Bone marrow (tissue), 2 donors: ENCODE results near the gene ADAMTSL1.
A peak's percentile ranks its signal among the peaks of the same experiment; 100 is the strongest.

Experiments
- DNase-seq, 2 donors: peaks; one replicate each; lab custom pipeline; 2025; lab: John Stamatoyannopoulos, UW

ADAMTSL1 gene, protein sequence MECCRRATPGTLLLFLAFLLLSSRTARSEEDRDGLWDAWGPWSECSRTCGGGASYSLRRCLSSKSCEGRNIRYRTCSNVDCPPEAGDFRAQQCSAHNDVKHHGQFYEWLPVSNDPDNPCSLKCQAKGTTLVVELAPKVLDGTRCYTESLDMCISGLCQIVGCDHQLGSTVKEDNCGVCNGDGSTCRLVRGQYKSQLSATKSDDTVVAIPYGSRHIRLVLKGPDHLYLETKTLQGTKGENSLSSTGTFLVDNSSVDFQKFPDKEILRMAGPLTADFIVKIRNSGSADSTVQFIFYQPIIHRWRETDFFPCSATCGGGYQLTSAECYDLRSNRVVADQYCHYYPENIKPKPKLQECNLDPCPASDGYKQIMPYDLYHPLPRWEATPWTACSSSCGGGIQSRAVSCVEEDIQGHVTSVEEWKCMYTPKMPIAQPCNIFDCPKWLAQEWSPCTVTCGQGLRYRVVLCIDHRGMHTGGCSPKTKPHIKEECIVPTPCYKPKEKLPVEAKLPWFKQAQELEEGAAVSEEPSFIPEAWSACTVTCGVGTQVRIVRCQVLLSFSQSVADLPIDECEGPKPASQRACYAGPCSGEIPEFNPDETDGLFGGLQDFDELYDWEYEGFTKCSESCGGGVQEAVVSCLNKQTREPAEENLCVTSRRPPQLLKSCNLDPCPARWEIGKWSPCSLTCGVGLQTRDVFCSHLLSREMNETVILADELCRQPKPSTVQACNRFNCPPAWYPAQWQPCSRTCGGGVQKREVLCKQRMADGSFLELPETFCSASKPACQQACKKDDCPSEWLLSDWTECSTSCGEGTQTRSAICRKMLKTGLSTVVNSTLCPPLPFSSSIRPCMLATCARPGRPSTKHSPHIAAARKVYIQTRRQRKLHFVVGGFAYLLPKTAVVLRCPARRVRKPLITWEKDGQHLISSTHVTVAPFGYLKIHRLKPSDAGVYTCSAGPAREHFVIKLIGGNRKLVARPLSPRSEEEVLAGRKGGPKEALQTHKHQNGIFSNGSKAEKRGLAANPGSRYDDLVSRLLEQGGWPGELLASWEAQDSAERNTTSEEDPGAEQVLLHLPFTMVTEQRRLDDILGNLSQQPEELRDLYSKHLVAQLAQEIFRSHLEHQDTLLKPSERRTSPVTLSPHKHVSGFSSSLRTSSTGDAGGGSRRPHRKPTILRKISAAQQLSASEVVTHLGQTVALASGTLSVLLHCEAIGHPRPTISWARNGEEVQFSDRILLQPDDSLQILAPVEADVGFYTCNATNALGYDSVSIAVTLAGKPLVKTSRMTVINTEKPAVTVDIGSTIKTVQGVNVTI (N-terminal part only)

GRCh38 chr9:18473652-18474279 lies at the start of gene ADAMTSL1:
ADAMTSL1 (plus strand) TSS chr9:18474153; CDS start chr9:18474233, 80 bp downstream.
- DNase-seq = no peak

GRCh38 chr9:18427691-18428090 lies 46.3 kb upstream of the ADAMTSL1 start:
- DNase-seq = no peak

- DNase-seq = no peak
Measured at GRCh38 chr9:18428661-18429060, 45.3 kb upstream of the ADAMTSL1 start.

GRCh38 chr9:18429070-18429469 lies 44.9 kb upstream of the ADAMTSL1 start:
- no peak for DNase-seq

GRCh38 chr9:18433620-18434019 lies 40.3 kb upstream of the ADAMTSL1 start:
- no peak for DNase-seq

GRCh38 chr9:18437315-18438201 lies 36.4 kb upstream of the ADAMTSL1 start:
- no peak for DNase-seq

DNA sequence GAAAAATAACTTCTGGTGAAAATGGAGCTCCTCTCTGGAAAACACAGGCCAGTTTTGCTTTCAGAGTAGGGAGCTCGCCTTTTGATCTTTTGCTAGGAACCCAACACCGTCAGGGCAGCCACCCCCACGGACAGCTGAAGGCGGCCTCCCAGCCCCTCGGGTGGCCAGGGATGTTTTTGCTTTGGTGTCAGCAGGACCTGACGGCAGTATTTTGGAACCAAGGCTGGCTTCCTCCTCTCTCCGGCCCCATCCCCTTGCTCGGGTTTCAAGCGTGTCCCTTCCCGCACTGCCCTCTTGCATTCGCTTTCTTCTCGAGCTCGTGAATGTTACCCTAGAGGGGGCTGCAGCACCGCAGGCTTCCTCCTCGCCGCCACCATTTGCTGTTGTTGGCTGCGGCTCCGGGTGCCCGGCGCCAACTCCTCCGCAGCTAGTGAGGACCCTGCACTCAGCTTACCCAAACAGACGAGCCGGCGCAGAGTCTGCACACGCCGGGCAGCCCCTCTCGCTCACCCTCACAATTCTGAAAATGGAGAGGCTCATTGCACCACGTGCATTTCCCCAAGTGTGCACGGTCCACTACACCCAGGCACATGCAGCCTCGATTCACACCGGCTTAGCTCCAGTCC lies 35.5 kb upstream of the ADAMTSL1 start:
- DNase-seq = no peak

DNA sequence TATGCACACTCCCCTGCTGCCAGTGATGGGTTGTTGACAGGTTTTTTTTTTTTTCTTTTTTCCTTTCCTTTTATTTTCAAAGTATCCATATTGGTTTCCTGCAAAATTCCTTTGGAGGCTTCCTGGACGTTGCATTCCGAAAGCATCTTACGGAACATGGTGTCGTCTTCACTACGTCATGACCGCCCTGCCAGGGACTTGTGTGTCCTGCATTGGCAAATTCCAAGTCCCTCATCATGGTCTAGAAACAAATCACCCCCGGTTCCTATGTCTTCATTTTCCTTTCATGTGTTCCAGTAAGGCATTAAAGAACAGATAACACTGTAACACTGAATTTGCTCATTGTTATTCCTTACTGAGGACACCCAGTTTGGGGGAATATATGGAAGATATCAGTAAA lies 35.0 kb upstream of the ADAMTSL1 start:
- DNase-seq = no peak

GRCh38 chr9:18441261-18441660 lies 32.7 kb upstream of the ADAMTSL1 start:
- no peak for DNase-seq

GRCh38 chr9:18442629-18443491 lies 31.1 kb upstream of the ADAMTSL1 start:
- peak; percentile 2 to 34 for DNase-seq

DNA sequence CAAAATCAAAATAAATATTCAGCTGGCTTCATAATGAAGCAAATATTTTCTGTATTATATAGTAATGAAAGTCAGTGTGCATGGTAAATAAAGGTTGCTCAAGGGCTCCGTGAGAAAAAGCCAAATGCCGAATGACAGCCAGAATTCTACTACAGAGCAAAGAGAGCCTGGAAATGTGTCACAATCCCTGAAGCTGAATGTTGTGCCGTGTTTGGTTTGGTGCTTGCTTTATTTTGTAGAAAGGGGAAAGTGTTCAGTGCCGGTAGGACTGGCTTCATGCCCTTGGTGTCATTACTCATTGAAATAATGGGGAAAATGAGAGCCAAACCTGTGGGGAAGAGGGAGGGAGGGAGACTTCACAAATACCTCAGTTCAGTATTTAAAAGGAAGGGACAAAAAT lies 26.8 kb upstream of the ADAMTSL1 start:
- DNase-seq = no peak

- no peak for DNase-seq
Measured at GRCh38 chr9:18447541-18447940, 26.4 kb upstream of the ADAMTSL1 start.

DNA sequence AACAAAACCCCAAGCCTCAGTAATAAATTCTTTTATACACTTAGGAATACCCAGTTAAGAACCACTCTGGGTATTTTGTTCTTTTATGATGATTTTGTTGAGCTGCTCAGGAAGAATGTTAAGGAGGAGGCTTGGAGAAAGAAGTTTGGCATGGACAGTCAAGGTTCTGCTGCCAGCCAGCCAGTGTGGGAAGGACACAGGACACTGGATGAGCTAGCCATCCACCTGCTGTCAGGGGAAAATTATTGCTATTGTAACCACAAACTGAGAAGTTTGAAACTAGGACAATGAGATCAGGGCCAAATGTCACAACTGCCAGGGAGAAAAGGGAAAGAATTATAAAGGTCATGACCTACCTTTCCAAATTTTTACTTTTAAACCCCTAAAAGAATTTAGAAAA lies 25.9 kb upstream of the ADAMTSL1 start:
- DNase-seq = no peak

DNA sequence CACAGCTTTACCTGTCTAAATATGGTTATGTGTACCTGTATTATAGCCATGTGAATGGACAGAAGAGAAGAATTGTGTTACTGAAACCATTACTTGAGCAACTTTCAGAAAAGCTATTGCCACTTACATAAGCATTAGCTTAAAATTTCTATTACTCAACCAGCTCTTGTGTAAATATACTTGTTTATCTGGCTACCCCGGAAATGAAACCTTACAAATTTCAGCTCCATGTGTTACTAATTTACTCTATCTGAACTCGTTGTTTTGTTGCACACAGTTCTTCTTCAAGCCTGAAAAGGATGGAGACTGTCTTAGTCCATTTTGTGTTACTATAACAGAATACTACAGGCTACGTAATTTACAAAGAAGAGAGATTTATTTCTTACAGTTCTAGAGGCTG lies 22.5 kb upstream of the ADAMTSL1 start:
- DNase-seq = no peak

GRCh38 chr9:18452276-18452675 lies 21.7 kb upstream of the ADAMTSL1 start:
- DNase-seq = no peak

- DNase-seq = no peak
Measured at GRCh38 chr9:18456624-18457237, 17.2 kb upstream of the ADAMTSL1 start.

DNA sequence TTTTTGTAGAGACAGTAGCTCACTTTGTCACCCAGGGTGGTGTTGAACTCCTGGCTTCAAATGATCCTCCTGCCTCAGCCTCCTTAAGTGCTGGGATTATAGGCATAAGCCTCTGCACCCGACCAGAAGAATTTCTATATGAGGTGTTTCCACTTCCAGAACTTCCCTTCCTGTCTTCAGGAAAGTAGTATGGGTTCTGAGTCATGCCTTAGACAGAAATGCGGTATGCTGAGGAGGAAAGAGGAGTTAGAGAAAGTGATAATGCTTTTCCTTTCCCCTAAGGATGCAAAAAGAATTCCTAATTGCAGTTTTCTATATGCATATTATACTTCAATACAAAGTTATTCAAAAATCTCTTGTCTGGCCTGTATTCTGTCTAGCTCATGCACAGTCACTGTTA lies 16.4 kb upstream of the ADAMTSL1 start:
- no peak for DNase-seq

DNA sequence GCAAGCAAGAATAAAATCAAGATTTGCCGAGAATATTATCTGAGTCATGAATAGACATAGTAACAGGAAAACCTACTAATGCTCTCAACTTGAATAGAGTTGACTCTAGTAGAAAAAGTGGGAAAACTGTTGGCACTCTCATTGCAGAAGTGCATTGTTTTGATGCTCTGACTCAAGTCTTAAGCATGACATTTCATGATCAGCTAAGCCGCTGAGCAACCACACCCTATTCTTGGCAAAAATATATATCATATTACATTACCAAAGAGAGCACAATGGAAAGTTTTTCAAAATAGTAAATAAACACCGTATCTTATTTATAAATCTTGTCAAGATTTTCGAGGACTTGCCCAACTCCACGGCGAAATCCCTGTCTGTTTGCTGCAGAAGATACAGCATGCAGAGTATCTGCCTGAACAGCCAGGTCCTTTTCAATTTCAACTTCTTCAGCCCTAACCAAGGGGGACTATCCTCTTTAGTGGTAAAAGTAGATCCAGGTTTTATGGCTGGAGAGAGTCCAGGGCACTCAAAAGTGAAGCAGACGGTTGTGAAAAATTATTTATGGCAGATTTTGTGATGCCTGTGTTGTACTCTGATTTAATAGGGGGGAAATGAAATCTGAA lies 13.9 kb upstream of the ADAMTSL1 start:
- no peak for DNase-seq
